Measurements from ENCODE around the gene NUDC.

DNA sequence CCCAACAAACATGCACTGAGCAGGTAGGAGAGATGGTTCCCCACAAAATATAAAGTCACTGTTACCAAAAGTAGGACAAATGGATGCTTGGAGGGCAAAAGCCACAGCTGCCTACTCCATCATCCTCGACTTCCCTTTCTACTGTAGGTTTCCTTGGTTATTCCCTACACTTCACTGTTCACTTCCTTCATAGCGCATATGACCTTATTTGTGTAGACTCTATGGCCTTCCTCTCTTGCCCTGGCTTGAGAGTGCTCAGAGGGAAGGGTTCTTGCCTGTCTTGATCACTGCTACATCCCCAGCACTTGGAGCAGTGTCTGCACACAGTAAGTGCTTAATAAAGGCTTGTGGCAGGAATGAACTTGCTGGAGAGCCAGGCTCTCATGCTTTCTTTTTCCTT is 57.4 kb downstream of the NUDC start:
- no peak for TF ChIP-seq CTCF (conservative IDR thresholded peaks at IDR 0.05; ENCODE audit: low read length)
- no peak for TF ChIP-seq EZH2phosphoT487 (IDR thresholded peaks at IDR 0.05; ENCODE audit: borderline replicate concordance)
